Cardiac fibroblast (primary cell): Measurements from ENCODE around the gene ILKAP.
A peak's percentile ranks its signal among the peaks of the same experiment; 100 is the strongest.

Experiments
- DNase-seq, 2 donors: peaks; one replicate each; pipeline versions ENCODE4 v3.0.0 to v3.0.0-alpha.2; 2010; ENCODE audit warnings: low read depth in 2 of 2
- H3K4me3 ChIP-seq, 2 donors: replicated peaks in 1 of 2; 1 replicate in 1 of 2; 2 replicates in 1 of 2; pipeline ENCODE4 v1.5.1; 2011; ENCODE audit warnings: low read depth in 2 of 2, low read length in 2 of 2, mild to moderate bottlenecking in 2 of 2, moderate library complexity in 1 of 2
- TF ChIP-seq, protein P1 (sequence below): IDR thresholded peaks from one replicate; pipeline ENCODE4 v1.5.1; 2011; ENCODE audit warnings: low read depth, mild to moderate bottlenecking, low read length, inconsistent platforms

Gene ILKAP

DNA sequence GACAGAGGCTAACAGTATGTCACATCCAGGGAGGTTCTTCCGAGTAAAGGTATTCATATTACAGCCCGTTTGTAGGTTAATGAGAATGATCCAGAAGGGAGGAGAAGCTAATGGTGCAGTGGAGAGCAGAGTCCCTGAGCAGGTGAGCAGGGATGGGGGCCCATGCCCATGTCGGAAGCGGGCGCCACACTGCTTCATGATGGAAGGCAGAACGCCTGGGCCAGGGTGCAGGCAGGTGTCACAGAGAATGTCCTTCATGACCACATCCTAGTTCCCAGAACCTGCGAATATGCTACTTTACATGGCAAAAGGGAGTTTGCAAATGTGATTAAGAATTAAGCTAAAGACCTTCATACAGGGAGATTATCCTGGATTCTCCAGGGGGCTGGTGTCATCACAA lies 32.4 kb upstream of the ILKAP start:
- no peak for DNase-seq
- TF ChIP-seq, protein P1, sequence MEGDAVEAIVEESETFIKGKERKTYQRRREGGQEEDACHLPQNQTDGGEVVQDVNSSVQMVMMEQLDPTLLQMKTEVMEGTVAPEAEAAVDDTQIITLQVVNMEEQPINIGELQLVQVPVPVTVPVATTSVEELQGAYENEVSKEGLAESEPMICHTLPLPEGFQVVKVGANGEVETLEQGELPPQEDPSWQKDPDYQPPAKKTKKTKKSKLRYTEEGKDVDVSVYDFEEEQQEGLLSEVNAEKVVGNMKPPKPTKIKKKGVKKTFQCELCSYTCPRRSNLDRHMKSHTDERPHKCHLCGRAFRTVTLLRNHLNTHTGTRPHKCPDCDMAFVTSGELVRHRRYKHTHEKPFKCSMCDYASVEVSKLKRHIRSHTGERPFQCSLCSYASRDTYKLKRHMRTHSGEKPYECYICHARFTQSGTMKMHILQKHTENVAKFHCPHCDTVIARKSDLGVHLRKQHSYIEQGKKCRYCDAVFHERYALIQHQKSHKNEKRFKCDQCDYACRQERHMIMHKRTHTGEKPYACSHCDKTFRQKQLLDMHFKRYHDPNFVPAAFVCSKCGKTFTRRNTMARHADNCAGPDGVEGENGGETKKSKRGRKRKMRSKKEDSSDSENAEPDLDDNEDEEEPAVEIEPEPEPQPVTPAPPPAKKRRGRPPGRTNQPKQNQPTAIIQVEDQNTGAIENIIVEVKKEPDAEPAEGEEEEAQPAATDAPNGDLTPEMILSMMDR = no peak
- H3K4me3 ChIP-seq = no peak overlapping the region

DNA sequence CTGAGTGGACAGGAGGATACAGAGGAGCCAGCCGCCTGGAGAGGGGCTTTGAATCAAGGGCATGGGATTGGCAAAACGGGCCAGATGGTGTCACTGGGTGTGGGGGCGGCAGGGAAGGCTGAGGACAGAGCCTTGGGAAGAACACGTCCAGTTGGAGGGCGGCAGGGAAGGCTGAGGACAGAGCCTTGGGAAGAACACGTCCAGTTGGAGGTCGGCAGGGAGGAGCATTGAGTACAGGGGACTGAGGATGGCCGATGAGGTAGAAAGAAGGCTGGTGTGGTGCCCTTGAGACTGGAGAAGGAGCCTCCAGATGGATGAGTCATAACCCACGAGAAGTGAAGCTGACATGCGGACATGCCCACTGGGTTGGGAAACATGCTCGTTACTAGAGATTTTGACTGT lies 31.8 kb upstream of the ILKAP start:
- TF ChIP-seq, protein P1 = no peak

DNA sequence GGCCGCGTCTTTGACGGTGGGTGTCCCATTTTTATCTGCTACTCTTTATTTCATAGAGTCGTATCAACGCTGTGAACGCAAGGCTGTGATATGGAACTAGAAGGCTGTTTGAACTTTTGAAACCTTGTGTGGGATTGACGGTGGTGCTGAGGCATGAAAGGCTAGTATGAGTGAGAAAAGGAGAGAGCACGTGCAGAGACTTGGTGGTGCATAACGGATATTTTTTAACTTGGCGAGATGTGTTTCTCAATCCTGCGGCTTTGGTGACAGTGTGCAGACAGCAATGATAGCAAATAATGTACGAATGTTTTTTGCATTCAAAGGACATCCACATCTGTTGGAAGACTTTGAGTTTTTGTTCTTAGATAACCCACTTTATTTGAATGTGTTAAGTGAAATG lies 30.1 kb upstream of the ILKAP start:
- no peak for DNase-seq
- no peak overlapping the region for H3K4me3 ChIP-seq
- TF ChIP-seq, protein P1 = no peak

More for the DNA sequence above, 31.8 kb upstream of the ILKAP start:
- DNase-seq = peak; percentile 34 to 55
- H3K4me3 ChIP-seq = no peak overlapping the region

DNA sequence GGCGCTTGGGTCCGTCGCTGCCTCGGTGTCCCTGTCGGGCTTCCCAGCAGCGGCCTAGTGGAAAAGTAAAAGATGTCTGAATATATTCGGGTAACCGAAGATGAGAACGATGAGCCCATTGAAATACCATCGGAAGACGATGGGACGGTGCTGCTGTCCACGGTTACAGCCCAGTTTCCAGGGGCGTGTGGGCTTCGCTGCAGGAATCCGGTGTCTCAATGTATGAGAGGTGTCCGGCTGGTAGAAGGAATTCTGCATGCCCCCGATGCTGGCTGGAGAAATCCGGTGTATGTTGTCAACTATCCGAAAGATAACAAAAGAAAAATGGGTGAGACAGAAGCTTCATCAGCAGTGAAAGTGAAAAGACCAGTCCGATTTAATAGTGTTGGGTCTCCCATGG lies 28.3 kb upstream of the ILKAP start:
- no peak for DNase-seq
- TF ChIP-seq, protein P1 = no peak
- H3K4me3 ChIP-seq = peak overlapping the region in 1 of 2 donors; percentile 55

DNA sequence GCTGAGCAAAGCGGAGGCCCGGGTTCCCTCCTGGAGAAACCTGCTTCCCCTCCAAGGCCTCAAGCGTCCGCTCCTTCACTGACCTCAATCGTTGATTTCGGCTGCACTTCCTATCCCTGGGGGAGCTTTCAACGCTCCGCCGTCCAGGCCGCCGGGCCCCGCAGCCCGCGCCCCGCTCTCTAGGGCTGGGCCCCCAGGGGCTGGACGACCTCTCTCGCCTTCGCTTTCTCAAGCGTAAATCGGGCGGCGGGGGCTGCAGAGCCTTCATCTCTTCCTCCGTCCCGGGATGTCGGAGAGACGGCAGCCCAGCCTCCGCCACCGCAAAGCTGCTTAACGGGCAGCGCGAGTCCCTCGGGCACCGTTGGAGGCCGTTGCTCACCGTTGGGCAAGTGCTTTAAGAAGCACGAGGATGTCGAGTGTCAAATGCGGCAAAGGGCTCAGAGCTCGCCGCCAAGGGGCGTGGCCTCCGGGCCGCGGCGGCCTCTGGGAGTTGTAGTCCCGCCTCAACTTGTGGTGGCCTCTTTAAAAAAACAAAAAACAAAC lies 27.8 kb upstream of the ILKAP start:
- TF ChIP-seq, protein P1 = no peak
- DNase-seq = peak; percentile 69 to 71
- peak overlapping the region; percentile 35 to 55 for H3K4me3 ChIP-seq

DNA sequence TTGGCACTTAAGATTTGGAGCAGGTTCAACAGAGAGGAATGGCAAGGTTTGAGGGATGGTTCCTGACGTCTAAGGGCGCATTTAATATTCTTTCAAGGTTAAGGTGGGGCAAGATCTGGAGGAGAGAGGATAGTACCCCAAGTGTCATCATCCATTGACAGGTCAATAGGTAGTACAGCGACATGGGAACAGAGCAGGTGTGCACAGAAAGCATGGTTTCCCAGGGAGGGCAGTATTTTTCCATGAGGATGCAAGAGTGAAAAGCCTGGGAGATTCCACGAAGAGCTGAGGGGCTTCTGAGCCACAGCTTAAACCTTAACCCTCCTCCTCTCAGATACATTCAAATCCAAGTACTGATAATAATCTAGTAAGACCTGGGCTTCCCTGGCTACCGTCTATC lies 27.2 kb upstream of the ILKAP start:
- DNase-seq = no peak
- TF ChIP-seq, protein P1 = no peak
- H3K4me3 ChIP-seq = no peak overlapping the region

DNA sequence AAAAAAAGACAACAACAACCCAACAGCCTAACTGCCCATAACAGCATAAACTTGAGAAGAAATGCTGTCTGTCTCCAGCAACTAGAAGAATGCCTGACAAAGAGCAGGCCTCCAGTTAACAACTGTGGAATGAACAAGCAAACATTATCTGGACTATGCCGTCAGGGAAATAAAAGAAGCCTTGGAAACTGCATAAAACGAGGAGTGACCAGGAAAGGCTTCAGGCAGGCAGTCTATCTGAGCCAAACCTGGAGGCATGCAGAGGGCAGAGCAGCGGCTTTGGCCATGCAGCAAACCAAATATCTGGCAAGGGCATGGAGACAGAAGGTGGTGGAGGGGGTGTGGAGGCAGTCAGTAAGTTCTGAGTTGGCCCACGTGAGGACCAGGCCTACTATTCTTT lies 25.2 kb upstream of the ILKAP start:
- no peak overlapping the region for H3K4me3 ChIP-seq

More for the DNA sequence above, 25.2 kb upstream of the ILKAP start:
- TF ChIP-seq, protein P1 = no peak
- DNase-seq = peak in 1 of 2 donors; percentile 64
